MCF 10A (cell line): ENCODE data around the gene TBCD. TPM values are rescaled to one million over a fixed set of nuclear protein-coding genes. Genes with fewer than 3 reads are reported as not detected.

Experiments
- BruUV-seq: library from RNA; stranded (reverse); fragments of 400-500 nt; replicated peaks from 2 replicates; lab custom pipeline; 2021; lab: Mats Ljungman, UMichigan
- CTCF ChIA-PET: fragments of 300-600 bp; sonication (Branson Sonifier 250); formaldehyde crosslinking; extraction: SDS; loops from one replicate; lab custom pipeline; 2021; ENCODE audit warnings: antibody characterized with exemption, inconsistent platforms; lab: Yijun Ruan, JAX
- POLR2A ChIA-PET: fragments of 300-600, 350-650 bp; sonication (Branson Sonifier 250); formaldehyde crosslinking; extraction: SDS; loops from one replicate; lab custom pipeline; 2020; ENCODE audit warnings: antibody characterized with exemption, inconsistent platforms; lab: Yijun Ruan, JAX
- DNase-seq: peaks from one replicate; pipeline ENCODE4 v3.0.0-alpha.2; 2018; ENCODE audit not compliant: unreplicated experiment
- H3K27ac Mint-ChIP-seq: one replicate; pipeline ENCODE4 v1.8.0; 2022; ENCODE audit warnings: mild to moderate bottlenecking, low read depth, mixed read lengths; ENCODE audit not compliant: unreplicated experiment
- H3K27me3 Mint-ChIP-seq: one replicate; pipeline ENCODE4 v1.8.0; 2022; ENCODE audit warnings: mixed read lengths; ENCODE audit not compliant: insufficient read depth, unreplicated experiment
- H3K36me3 Mint-ChIP-seq: one replicate; pipeline ENCODE4 v1.8.0; 2022; ENCODE audit warnings: mild to moderate bottlenecking, moderate library complexity, mixed read lengths; ENCODE audit not compliant: insufficient read depth, unreplicated experiment
- H3K4me1 Mint-ChIP-seq: one replicate; pipeline ENCODE4 v1.8.0; 2022; ENCODE audit warnings: mixed read lengths; ENCODE audit not compliant: insufficient read depth, unreplicated experiment
- H3K4me3 Mint-ChIP-seq: one replicate; pipeline ENCODE4 v1.8.0; 2022; ENCODE audit warnings: mild to moderate bottlenecking, moderate library complexity, mixed read lengths; ENCODE audit not compliant: unreplicated experiment
- H3K9me3 Mint-ChIP-seq: one replicate; pipeline ENCODE4 v1.8.0; 2022; ENCODE audit warnings: mixed read lengths; ENCODE audit not compliant: unreplicated experiment
- intact Hi-C: fragments of 100-400 bp; cut with micrococcal nuclease; formaldehyde crosslinking; loops from 2 replicates; pipeline ENCODE4 v1.14.1; 2022
- total RNA-seq: library from RNA; stranded (reverse); gene quantifications from 2 replicates; pipeline ENCODE4 v1.2.3, GENCODE V29; 2022
- TF ChIP-seq, protein P1 (sequence below): fragments of 200-600 bp; IDR thresholded peaks from one replicate; pipeline ENCODE4 v1.8.0; 2022; ENCODE audit warnings: antibody characterized with exemption, mild to moderate bottlenecking; ENCODE audit not compliant: unreplicated experiment

Gene TBCD
- total RNA-seq, 1 experiment from 2014 or later, result 76.2 TPM

- ChIA-PET POLR2A (no interaction called here), CTCF (no interaction called here)
- intact Hi-C loops, result no loop called here
- TF ChIP-seq, protein P1, sequence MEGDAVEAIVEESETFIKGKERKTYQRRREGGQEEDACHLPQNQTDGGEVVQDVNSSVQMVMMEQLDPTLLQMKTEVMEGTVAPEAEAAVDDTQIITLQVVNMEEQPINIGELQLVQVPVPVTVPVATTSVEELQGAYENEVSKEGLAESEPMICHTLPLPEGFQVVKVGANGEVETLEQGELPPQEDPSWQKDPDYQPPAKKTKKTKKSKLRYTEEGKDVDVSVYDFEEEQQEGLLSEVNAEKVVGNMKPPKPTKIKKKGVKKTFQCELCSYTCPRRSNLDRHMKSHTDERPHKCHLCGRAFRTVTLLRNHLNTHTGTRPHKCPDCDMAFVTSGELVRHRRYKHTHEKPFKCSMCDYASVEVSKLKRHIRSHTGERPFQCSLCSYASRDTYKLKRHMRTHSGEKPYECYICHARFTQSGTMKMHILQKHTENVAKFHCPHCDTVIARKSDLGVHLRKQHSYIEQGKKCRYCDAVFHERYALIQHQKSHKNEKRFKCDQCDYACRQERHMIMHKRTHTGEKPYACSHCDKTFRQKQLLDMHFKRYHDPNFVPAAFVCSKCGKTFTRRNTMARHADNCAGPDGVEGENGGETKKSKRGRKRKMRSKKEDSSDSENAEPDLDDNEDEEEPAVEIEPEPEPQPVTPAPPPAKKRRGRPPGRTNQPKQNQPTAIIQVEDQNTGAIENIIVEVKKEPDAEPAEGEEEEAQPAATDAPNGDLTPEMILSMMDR, result no peak
- Mint-ChIP-seq H3K27me3 (no peaks in the 10 kb centered on the region), H3K36me3 (peaks cover 35% of the 10 kb centered on the region), H3K4me3 (no peak overlapping the region), H3K4me1 (no peaks in the 10 kb centered on the region), H3K9me3 (no peaks in the 10 kb centered on the region), H3K27ac (no peak overlapping the region)
- no peak for DNase-seq
- BruUV-seq, result no TSS peak
These were observed 166.6 kb downstream of the TBCD start for GRCh38 chr17:82918508-82918907.

- Mint-ChIP-seq H3K27ac (no peak overlapping the region), H3K4me1 (no peaks in the 10 kb centered on the region), H3K27me3 (no peaks in the 10 kb centered on the region), H3K9me3 (no peaks in the 10 kb centered on the region), H3K4me3 (no peak overlapping the region), H3K36me3 (peaks cover 27% of the 10 kb centered on the region)
- no TSS peak for BruUV-seq
- CTCF ChIA-PET, result interaction anchor here (1.0 kb wide), 1 partner anchor 13 kb away, joined by 5 read pairs; no protein-coding TSS in a partner anchor
- DNase-seq, result no peak
- intact Hi-C loops, result no loop called here
- TF ChIP-seq, protein P1, result no peak
- POLR2A ChIA-PET, result no interaction called here
These were observed 168.3 kb downstream of the TBCD start for GRCh38 chr17:82920150-82920549.

DNA sequence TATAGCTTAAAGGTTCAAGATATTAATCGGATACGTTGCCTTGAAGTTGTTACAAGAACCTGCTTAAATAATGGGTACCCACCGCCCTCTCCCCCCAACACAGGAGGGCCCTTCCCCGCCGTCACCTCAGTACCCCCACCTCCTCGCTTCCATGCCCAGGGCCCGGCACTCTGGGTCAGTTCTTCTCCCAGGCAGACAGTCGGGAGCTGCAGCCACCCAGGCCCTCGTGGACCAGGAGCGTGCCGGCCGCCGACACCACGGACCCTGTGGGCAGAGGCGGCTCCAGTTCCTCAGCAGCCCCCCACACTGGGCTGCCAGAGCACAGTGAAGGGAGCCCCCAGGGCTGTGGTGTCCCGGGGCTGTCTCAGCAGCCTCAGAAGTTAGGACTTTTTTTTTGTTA lies 168.8 kb downstream of the TBCD start:
- CTCF ChIA-PET, result interaction anchor here (1.0 kb wide), 1 partner anchor 12 kb away, joined by 5 read pairs; no protein-coding TSS in a partner anchor
- peaks cover 27% of the 10 kb centered on the region for H3K36me3 Mint-ChIP-seq
- intact Hi-C loops, result no loop called here
- no peaks in the 10 kb centered on the region for H3K9me3 Mint-ChIP-seq
- TF ChIP-seq, protein P1, result no peak
- H3K4me3 Mint-ChIP-seq, result no peak overlapping the region
- DNase-seq, result no peak
- BruUV-seq, result no TSS peak
- POLR2A ChIA-PET, result no interaction called here
- no peak overlapping the region for H3K27ac Mint-ChIP-seq
- H3K4me1 Mint-ChIP-seq, result no peaks in the 10 kb centered on the region
- H3K27me3 Mint-ChIP-seq, result no peaks in the 10 kb centered on the region

- CTCF ChIA-PET, result no interaction called here
- TF ChIP-seq, protein P1, result no peak
- DNase-seq, result no peak
- BruUV-seq, result no TSS peak
- no peaks in the 10 kb centered on the region for H3K4me1 Mint-ChIP-seq
- no peak overlapping the region for H3K4me3 Mint-ChIP-seq
- H3K27me3 Mint-ChIP-seq, result no peaks in the 10 kb centered on the region
- POLR2A ChIA-PET, result no interaction called here
- intact Hi-C loops, result no loop called here
- H3K27ac Mint-ChIP-seq, result no peak overlapping the region
- H3K9me3 Mint-ChIP-seq, result no peaks in the 10 kb centered on the region
- H3K36me3 Mint-ChIP-seq, result peaks cover 30% of the 10 kb centered on the region
These were observed 169.6 kb downstream of the TBCD start for GRCh38 chr17:82921426-82921825.
